Adrenal gland (tissue), 12 donors: Measurements from ENCODE around the gene CPN2. TPM values are rescaled to one million over a fixed set of nuclear protein-coding genes. Genes with fewer than 3 reads are reported as not detected.

Source experiments
- DNase-seq, 7 donors: peaks; one replicate each; pipeline ENCODE4 v3.0.0-alpha.2; 2019 to 2020
- H3K27ac ChIP-seq, 5 donors: fragments of 200-600 bp; sonication (generic) in 4 of 5; 1 replicate in 3 of 5; 2 replicates in 2 of 5; pipeline versions ENCODE4 v1.5.1 to v1.8.0; 2016 to 2020; ENCODE audit warnings: mild to moderate bottlenecking in 1 of 5
- H3K27me3 ChIP-seq: fragments of 200-600 bp; 2 replicates; pipeline ENCODE4 v1.8.0; 2021
- H3K36me3 ChIP-seq, 2 donors: fragments of 200-600 bp; replicated peaks in 1 of 2; 1 replicate in 1 of 2; 2 replicates in 1 of 2; pipeline versions ENCODE4 v1.5.1 to v1.8.0; 2018 to 2022
- H3K4me1 ChIP-seq, 2 donors: fragments of 200-600 bp; replicated peaks in 1 of 2; 1 replicate in 1 of 2; 2 replicates in 1 of 2; pipeline versions ENCODE4 v1.5.1 to v1.8.0; 2018 to 2021
- H3K4me3 ChIP-seq, 4 donors: fragments of 200-600 bp; sonication (generic) in 3 of 4; one replicate each; pipeline ENCODE4 v1.5.1; 2016 to 2018
- H3K9me3 ChIP-seq, 3 donors: fragments of 200-600 bp; sonication (generic) in 1 of 3; replicated peaks in 1 of 3; 1 replicate in 2 of 3; 2 replicates in 1 of 3; pipeline versions ENCODE4 v1.5.1 to v1.8.0; 2016 to 2021
- POLR2A ChIP-seq, 2 donors: fragments of 450-650 bp; IDR thresholded peaks; one replicate each; pipeline ENCODE4 v1.6.1; 2017; ENCODE audit warnings: antibody characterized with exemption in 2 of 2, mild to moderate bottlenecking in 2 of 2, moderate library complexity in 1 of 2
- WGBS, 4 donors: extraction: QIAGEN DNeasy Blood & Tissue Kit in 2 of 4; methylation state at CpG; one replicate each; pipeline versions ENCODE4 v1.1.5 to v1.1.7; 2013 to 2017; 5-methylcytosine and 5-hydroxymethylcytosine counted together
- intact Hi-C, 2 donors: fragments of 100-400 bp; cut with DNase I; formaldehyde crosslinking; loops; one replicate each; pipeline versions ENCODE4 v1.14.1 to v1.15.0; 2022 to 2023
- polyA plus RNA-seq, 3 donors: library from polyadenylated mRNA; stranded (reverse); fragments of 200-250 nt in 2 of 3; fragments of 350-450 nt in 1 of 3; fragmentation: Illumina TruSeq in 1 of 3; extraction: RNeasy Lipid Tissue Mini Kit (QIAGEN cat#74804) in 1 of 3; gene quantifications; one replicate each; pipeline ENCODE4 v1.2.3, GENCODE V29; 2013 to 2014
- total RNA-seq, 9 donors: library from RNA; depleted of rRNA in 4 of 9; stranded (reverse); fragments of >200 nt in 4 of 9; fragments of 120-200 nt in 1 of 9; fragmentation: NEBNext Ultra II Directional in 1 of 9; extraction: Animal tissue kit (Norgen Biotek cat#: 25700) in 1 of 9; gene quantifications; one replicate each; pipeline versions ENCODE4 v1.1.0 to v1.2.4, GENCODE V29; 2013 to 2023
- TF ChIP-seq, protein P1 (sequence below), 6 experiments: fragments of 450-650 bp in 4 of 6; fragments of 200-600 bp in 2 of 6; sonication (generic) in 1 of 6; IDR thresholded peaks; 1 replicate in 5 of 6; 2 replicates in 1 of 6; pipeline versions ENCODE4 v1.5.1 to v1.8.0; 2016 to 2021; ENCODE audit warnings: antibody characterized with exemption in 6 of 6, mild to moderate bottlenecking in 2 of 6, moderate library complexity in 1 of 6
- donor health status: healthy with polysubstance abuse.
- donor health status: Bipolar disorder and iron deficiency.
- donor health status: DM: yes; HTN: yes; CAD: no.
- donor health status: DM: no; HTN: no; CAD: no.
- donor health status: DM: no; HTN: no; CAD: no.
- donor health status: DM: yes; HTN: yes; CAD: no.

The CPN2 gene
- total and polyA plus RNA-seq, 12 donors = 0.32 to 14.3 (median 3.1) TPM

GRCh38 chr3:194327218-194328052, 23.7 kb downstream of the CPN2 start:
- 91 to 96% (median 94%) methylated on average over 5 of the region's 5 CpGs for WGBS, 4 donors
- peaks cover 7 to 9% of the 10 kb centered on the region in 2 donors for H3K4me1 ChIP-seq

GRCh38 chr3:194326968-194327217, 24.2 kb downstream of the CPN2 start:
- no peak overlapping the region for H3K4me3 ChIP-seq
- WGBS, 4 donors = 67 to 92% (median 86%) methylated on average over 2 of the region's 2 CpGs
- H3K4me1 ChIP-seq = peaks cover 7 to 9% of the 10 kb centered on the region in 2 donors
- no peaks in the 10 kb centered on the region for H3K36me3 ChIP-seq
- no peak overlapping the region for H3K27ac ChIP-seq
- no peaks in the 10 kb centered on the region for H3K27me3 ChIP-seq
- TF ChIP-seq, protein P1, sequence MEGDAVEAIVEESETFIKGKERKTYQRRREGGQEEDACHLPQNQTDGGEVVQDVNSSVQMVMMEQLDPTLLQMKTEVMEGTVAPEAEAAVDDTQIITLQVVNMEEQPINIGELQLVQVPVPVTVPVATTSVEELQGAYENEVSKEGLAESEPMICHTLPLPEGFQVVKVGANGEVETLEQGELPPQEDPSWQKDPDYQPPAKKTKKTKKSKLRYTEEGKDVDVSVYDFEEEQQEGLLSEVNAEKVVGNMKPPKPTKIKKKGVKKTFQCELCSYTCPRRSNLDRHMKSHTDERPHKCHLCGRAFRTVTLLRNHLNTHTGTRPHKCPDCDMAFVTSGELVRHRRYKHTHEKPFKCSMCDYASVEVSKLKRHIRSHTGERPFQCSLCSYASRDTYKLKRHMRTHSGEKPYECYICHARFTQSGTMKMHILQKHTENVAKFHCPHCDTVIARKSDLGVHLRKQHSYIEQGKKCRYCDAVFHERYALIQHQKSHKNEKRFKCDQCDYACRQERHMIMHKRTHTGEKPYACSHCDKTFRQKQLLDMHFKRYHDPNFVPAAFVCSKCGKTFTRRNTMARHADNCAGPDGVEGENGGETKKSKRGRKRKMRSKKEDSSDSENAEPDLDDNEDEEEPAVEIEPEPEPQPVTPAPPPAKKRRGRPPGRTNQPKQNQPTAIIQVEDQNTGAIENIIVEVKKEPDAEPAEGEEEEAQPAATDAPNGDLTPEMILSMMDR (IDR thresholded peaks at IDR 0.05) = no peak
- TF ChIP-seq POLR2A (IDR thresholded peaks at IDR 0.05) = no peak
- no peaks in the 10 kb centered on the region for H3K9me3 ChIP-seq
- DNase-seq = no peak
- intact Hi-C loops = loop anchor here in 1 of 2 donors (10.0 kb wide), 1 partner anchor 332 kb away; no protein-coding TSS in a partner anchor

More at GRCh38 chr3:194327218-194328052, 23.7 kb downstream of the CPN2 start:
- no peak for DNase-seq
- no peak for TF ChIP-seq POLR2A (IDR thresholded peaks at IDR 0.05)
- TF ChIP-seq, protein P1 (IDR thresholded peaks at IDR 0.05) = no peak
- Histone ChIP-seq H3K27ac (no peak overlapping the region), H3K27me3 (no peaks in the 10 kb centered on the region), H3K36me3 (no peaks in the 10 kb centered on the region), H3K4me3 (no peak overlapping the region), H3K9me3 (no peaks in the 10 kb centered on the region)
- intact Hi-C loops = loop anchor here in 1 of 2 donors (10.0 kb wide), 1 partner anchor 333 kb away; no protein-coding TSS in a partner anchor

DNA sequence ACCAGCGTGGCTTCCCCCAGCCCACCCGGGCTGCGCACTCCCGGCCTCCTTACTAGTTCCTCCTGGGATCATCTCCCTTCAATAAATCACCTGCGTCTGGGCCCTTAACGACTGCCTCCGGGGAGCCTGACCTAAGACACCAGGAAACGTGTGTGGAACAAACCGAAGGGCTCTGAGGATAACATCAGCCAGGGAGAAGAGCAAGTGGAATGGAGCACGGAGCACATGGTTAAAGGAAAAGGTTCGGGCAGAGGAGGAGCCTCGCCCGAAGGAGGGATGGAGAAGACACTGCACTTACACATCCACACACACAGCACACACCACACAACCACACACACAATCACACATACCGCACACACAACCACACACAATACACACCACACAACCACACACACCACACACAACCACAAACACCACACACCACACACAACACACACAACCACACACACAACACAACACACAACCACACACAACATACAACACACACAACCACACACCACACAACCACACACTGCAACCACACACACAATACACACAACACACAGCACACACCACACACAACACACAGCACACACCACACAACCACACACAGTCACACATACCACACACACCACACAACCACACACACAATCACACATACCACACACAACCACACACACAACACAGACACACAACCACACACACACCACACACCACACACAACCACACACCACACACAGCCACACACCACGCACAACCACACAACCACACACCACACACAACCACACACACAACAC, 24.7 kb downstream of the CPN2 start:
- H3K4me1 ChIP-seq = peaks cover 7 to 9% of the 10 kb centered on the region in 2 donors

More for the DNA sequence above, 24.7 kb downstream of the CPN2 start:
- TF ChIP-seq, protein P1 (IDR thresholded peaks at IDR 0.05) = no peak
- TF ChIP-seq POLR2A (IDR thresholded peaks at IDR 0.05) = no peak
- H3K36me3 ChIP-seq = no peaks in the 10 kb centered on the region
- no peak overlapping the region for H3K27ac ChIP-seq
- no peak overlapping the region for H3K4me3 ChIP-seq
- no peak for DNase-seq
- H3K9me3 ChIP-seq = no peaks in the 10 kb centered on the region
- 51 to 56% (median 54%) methylated on average over 15 of the region's 15 CpGs for WGBS, 4 donors
- intact Hi-C loops = loop anchor here in 1 of 2 donors (10.0 kb wide), 1 partner anchor 332 kb away; no protein-coding TSS in a partner anchor
- H3K27me3 ChIP-seq = no peaks in the 10 kb centered on the region
